Measurements from ENCODE around the gene SCAF8.

DNA sequence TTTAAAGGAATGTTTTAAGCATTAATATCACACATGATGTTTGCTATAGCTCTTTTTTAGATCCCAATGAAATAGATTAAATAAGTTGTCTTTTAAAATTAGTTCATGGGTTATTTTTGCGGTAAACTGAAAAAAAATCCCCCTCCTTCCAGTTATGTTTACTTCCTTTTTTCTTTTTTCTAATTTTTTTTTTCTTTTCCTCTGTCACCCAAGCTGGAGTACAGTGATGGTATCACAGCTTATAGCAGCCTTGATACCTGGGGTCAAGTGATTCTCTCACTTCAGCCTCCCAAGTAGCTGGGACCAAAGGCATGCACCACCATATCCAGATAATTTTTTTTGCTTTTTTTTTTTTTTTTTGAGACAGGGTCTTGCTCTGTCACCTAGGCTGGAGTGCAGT, 17.8 kb upstream of the SCAF8 start:
- TF ChIP-seq, protein P1, sequence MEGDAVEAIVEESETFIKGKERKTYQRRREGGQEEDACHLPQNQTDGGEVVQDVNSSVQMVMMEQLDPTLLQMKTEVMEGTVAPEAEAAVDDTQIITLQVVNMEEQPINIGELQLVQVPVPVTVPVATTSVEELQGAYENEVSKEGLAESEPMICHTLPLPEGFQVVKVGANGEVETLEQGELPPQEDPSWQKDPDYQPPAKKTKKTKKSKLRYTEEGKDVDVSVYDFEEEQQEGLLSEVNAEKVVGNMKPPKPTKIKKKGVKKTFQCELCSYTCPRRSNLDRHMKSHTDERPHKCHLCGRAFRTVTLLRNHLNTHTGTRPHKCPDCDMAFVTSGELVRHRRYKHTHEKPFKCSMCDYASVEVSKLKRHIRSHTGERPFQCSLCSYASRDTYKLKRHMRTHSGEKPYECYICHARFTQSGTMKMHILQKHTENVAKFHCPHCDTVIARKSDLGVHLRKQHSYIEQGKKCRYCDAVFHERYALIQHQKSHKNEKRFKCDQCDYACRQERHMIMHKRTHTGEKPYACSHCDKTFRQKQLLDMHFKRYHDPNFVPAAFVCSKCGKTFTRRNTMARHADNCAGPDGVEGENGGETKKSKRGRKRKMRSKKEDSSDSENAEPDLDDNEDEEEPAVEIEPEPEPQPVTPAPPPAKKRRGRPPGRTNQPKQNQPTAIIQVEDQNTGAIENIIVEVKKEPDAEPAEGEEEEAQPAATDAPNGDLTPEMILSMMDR (IDR thresholded peaks at IDR 0.05), result no peak
- no peak for TF ChIP-seq GATA2 (CRISPR knock-in tag; IDR thresholded peaks at IDR 0.05)
- TF ChIP-seq TCF12 (IDR thresholded peaks at IDR 0.05), result no peak
- TF ChIP-seq ELF1 (IDR thresholded peaks at IDR 0.05), result no peak
- TF ChIP-seq FOSL2 (IDR thresholded peaks at IDR 0.05; ENCODE audit: borderline replicate concordance, low read depth), result no peak
- no peak for TF ChIP-seq POLR2AphosphoS5 (IDR thresholded peaks at IDR 0.05; ENCODE audit: low read depth, low read length)
- TF ChIP-seq, protein P2, sequence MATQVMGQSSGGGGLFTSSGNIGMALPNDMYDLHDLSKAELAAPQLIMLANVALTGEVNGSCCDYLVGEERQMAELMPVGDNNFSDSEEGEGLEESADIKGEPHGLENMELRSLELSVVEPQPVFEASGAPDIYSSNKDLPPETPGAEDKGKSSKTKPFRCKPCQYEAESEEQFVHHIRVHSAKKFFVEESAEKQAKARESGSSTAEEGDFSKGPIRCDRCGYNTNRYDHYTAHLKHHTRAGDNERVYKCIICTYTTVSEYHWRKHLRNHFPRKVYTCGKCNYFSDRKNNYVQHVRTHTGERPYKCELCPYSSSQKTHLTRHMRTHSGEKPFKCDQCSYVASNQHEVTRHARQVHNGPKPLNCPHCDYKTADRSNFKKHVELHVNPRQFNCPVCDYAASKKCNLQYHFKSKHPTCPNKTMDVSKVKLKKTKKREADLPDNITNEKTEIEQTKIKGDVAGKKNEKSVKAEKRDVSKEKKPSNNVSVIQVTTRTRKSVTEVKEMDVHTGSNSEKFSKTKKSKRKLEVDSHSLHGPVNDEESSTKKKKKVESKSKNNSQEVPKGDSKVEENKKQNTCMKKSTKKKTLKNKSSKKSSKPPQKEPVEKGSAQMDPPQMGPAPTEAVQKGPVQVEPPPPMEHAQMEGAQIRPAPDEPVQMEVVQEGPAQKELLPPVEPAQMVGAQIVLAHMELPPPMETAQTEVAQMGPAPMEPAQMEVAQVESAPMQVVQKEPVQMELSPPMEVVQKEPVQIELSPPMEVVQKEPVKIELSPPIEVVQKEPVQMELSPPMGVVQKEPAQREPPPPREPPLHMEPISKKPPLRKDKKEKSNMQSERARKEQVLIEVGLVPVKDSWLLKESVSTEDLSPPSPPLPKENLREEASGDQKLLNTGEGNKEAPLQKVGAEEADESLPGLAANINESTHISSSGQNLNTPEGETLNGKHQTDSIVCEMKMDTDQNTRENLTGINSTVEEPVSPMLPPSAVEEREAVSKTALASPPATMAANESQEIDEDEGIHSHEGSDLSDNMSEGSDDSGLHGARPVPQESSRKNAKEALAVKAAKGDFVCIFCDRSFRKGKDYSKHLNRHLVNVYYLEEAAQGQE (IDR thresholded peaks at IDR 0.05; ENCODE audit: low read depth, low read length), result no peak
- TF ChIP-seq GABPA (IDR thresholded peaks at IDR 0.05; ENCODE audit: low read depth), result no peak
- TF ChIP-seq, protein P3, sequence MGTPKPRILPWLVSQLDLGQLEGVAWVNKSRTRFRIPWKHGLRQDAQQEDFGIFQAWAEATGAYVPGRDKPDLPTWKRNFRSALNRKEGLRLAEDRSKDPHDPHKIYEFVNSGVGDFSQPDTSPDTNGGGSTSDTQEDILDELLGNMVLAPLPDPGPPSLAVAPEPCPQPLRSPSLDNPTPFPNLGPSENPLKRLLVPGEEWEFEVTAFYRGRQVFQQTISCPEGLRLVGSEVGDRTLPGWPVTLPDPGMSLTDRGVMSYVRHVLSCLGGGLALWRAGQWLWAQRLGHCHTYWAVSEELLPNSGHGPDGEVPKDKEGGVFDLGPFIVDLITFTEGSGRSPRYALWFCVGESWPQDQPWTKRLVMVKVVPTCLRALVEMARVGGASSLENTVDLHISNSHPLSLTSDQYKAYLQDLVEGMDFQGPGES (IDR thresholded peaks at IDR 0.05; ENCODE audit: low read depth, low read length), result no peak
- TF ChIP-seq MAX (IDR thresholded peaks at IDR 0.05; ENCODE audit: low read depth), result no peak
- TF ChIP-seq TEAD4 (IDR thresholded peaks at IDR 0.05; ENCODE audit: borderline replicate concordance, insufficient read depth), result no peak
- TF ChIP-seq, protein P4, sequence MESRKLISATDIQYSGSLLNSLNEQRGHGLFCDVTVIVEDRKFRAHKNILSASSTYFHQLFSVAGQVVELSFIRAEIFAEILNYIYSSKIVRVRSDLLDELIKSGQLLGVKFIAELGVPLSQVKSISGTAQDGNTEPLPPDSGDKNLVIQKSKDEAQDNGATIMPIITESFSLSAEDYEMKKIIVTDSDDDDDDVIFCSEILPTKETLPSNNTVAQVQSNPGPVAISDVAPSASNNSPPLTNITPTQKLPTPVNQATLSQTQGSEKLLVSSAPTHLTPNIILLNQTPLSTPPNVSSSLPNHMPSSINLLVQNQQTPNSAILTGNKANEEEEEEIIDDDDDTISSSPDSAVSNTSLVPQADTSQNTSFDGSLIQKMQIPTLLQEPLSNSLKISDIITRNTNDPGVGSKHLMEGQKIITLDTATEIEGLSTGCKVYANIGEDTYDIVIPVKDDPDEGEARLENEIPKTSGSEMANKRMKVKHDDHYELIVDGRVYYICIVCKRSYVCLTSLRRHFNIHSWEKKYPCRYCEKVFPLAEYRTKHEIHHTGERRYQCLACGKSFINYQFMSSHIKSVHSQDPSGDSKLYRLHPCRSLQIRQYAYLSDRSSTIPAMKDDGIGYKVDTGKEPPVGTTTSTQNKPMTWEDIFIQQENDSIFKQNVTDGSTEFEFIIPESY (IDR thresholded peaks at IDR 0.05; ENCODE audit: borderline replicate concordance, low read depth), result no peak

Measured in SK-N-SH (cell line).